GM21447 (cell line): ENCODE measurements around the gene ZNF500.

ENCODE experiments used
- ATAC-seq: cut with Tn5 transposase; IDR thresholded peaks from one replicate; pipeline ENCODE4 v1.9.1; 2021; ENCODE audit not compliant: unreplicated experiment

The ZNF500 gene

DNA sequence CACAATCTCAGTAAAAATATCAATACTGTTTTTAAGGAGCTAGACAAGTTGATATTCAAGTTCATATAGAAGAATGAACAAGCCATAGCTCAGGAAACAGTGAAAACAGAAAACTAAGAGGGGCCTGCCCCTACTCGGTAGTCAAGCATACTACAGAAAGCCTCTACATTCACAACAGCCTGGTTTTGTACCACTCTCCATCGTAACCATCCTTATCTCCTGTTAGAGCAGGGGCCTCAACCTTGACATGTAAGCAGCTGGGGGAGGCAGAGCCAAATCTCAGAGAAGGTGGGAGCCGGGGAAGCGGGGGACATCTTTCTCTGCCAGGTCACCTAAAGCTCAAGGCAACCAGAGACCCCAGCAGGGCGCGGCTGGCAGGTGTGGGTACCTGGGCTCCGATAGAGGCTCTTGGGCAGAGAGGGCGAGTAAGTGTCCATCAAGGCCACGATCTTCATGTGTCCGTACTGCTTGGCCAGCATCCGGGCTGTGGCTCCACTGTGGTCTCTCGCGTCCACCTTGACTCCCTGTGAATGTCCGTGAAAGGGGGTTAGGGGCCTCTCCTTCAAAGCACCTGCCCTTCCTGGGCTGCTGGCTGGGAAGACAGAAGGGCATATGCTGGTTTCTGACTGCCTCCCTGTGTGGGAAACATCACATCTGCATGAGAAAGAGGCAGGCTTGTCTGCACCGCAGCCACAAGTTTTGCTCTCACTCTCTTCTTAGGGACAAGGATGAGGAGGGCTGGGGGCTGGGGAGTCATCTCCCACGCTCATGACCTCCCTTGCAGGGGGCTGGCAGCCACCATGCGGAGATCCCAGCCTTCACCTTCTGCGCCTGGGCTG lies 53.1 kb downstream of the ZNF500 start:
- no peak for ATAC-seq

DNA sequence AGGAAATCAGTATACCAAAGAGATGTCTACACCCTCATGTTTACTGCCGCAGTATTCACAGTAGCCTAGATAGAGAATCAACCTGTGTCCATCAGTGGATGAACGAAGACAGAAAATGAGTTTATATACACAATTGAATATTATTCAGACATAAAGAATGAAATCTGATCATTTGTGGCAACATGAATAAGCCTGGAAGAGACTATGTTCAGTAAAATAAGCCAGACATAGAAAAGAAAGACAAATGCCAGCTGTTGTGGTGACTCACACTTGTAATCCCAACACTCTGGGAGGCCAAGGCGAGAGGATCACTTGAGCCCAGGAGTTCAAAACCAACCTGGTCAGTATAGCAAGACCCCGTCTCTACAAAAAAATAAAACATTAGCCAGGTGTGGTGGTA lies 57.5 kb downstream of the ZNF500 start:
- ATAC-seq, result no peak

DNA sequence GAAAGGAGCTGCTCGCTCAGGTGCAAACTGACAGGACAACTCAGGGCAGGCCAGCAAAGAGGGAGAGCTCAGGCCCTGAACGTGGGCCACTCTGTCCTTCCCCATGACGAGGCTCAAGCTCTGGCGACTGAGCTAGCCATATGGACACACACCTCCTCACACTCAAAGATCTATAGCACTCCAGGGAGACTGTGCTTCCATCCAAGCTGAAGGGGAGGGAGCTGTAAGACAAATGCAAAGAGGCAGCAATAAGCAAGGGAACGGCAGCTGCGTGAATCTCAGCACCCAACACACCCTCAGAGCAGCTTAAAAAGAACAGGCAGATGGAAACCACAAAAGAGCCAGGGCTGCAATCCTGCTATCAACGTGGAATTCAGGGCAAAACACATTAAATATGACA lies 60.1 kb downstream of the ZNF500 start:
- no peak for ATAC-seq

DNA sequence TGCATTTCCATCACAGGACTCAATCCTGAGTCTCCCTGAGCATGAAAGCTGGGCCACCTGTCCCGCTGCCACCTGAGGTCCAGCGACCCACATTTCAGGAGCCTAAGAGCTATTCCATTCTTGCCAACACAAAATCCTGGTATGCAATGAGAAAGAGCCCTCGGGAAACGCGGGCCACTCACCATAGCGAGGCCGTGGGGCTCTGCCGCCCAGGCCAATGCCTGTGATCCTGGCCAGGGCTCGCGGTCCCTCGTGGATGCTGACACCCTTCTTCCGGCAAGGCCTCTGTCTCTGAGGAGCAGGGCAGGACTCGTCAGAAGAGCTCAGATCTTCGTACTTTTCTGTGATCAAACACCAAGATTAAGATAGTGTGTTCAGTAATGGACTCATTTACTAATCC lies 62.0 kb downstream of the ZNF500 start:
- ATAC-seq, result no peak

DNA sequence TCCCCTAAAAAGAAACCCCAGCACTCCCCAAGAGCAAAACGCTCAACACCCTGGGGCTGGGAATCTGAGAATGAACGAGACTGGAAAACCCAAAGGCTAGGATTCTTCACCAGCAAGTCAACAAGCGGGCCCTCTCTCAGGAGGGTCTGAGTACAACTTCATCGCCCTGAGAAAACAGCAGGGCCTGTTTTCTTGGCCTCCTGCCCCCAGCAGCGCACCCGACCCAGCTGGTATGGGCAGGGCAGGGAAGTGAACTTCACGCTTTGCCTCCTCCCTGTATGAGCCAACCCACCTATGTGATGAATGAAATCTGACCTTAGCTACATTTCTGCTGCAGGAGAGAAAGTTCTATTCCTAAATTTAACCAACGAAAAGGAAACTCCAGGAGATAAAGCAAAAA lies 62.5 kb downstream of the ZNF500 start:
- ATAC-seq, result no peak

DNA sequence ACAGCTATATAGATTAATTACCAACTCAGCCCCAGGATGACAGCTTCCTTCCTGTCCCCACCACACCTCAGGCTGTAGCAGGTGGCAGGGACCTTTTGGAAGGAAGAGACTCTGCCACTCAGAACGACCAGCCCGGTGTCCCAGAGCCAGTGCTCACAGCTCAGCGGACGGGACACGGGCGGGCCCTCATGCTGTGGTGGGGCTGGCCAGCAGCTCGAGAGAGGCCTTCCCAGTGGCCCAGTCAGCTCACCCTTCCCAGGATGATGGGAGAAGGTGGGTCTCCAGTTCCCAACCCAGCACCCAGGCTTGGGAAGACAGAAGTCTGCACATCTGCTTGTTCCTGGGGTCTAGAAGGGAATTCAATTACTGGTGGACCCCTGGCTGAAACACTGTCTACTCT lies 63.1 kb downstream of the ZNF500 start:
- ATAC-seq, result no peak

DNA sequence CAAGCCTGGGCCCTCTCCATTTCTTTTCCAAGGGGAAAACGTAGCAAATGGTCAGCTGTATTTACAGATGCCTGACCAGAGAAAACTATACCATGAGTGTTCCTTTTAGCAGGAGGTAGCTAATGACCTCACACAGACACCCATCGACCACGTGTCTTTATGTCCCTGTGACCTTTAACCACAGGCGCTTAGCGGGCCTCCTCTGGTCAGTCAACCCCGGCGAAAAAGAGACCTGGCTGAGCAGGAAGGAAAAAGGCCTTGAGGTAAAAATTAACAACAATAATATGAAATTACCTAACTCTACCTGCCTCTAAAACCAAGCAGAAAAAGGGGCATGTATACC lies 64.5 kb downstream of the ZNF500 start:
- ATAC-seq, result no peak

DNA sequence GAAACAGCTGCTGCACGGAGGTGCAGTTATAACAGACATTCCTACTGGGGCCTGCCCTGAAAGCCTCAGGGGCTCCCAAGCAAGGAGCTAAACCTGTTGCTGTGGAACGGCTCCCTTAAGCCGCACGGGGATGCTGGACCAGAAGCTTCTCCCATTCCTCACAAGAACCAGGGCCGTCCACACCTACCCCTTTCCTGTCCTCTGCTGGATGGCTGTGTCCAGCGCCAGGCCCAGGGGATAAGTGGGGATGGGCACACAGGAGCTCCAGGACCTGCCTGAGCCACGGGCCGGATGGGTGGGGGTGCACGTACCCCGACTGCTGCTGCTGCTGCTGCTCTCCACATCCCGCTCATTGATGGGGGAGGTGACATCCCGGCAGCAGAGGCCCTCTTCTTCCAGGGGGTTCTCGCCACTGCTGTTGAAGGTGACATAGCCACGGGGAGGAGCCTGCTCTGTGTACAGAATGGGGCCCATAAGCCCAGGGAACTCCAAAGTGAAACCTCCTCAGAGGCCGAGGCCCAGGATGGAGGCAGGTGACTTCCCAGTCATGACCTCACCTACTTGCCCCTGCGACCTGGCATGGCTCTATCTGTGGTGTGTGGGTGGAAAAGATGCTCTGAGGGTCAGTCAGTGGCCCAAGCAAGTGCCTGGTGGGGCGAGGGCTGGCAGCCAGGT lies 65.0 kb downstream of the ZNF500 start:
- no peak for ATAC-seq

DNA sequence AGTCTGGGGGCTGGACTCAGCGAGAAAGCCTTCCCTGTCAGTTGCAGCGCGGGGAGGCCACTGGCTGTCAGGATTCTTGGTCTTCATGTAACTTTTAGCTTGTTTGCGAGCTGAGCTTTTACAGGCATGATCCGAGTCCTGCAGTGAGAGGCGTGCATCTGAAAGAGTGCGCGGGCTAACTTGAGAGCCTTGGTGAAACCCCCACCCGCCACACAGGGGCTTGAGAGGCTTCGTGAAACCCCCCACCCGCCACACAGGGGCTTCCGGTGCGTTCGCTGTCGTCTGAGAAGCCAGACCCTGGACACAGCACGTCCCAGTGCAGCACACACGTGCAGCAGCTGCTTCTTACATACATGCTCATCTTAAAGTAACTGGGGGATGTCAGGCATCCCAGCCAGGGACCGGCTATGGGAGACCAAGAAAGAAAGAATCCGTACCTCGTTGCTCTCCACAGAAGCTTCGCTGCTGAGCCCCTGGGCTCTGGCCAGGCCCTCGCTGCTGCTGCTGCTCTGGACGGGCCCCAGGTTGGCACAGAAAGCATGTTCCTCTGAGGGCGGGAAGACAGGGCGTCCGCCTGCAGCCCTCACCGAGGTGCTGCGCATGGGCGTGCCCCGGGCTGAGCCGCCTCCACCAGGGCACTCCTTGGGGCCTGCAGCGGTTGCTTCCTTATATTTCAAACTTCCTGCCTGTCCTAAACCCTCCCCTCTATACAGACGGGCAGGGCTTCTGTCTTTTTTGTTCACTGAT lies 65.8 kb downstream of the ZNF500 start:
- ATAC-seq, result no peak

DNA sequence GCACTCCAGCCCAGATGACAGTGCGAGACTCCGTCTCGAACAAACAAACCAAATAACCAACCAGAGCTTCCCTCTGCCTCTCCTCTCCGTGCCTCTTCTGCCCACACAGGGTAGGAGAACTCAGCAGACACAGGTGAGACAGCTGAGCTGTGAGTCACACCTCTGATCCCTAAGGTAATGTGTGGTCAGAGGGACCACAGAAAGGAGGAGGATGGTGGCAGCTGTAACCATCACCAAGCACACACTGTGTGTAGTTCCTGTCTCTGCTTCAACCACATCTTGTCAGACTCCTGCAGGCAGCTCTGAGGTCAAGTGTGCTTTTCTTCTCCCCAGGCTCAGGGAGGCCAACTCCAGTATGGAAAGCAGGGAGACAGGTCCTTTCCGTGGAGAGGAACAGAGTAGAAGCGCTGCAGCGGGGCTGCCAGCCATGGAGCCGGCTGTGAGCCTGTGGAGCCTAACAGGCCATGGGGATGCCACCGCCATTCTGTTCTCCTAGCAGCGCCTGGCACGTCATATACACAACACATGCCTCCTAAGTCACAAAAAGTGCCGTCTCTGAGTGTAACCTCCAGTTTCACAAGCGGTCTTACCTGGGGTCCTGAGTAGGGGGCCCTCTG lies 66.5 kb downstream of the ZNF500 start:
- ATAC-seq, result no peak

DNA sequence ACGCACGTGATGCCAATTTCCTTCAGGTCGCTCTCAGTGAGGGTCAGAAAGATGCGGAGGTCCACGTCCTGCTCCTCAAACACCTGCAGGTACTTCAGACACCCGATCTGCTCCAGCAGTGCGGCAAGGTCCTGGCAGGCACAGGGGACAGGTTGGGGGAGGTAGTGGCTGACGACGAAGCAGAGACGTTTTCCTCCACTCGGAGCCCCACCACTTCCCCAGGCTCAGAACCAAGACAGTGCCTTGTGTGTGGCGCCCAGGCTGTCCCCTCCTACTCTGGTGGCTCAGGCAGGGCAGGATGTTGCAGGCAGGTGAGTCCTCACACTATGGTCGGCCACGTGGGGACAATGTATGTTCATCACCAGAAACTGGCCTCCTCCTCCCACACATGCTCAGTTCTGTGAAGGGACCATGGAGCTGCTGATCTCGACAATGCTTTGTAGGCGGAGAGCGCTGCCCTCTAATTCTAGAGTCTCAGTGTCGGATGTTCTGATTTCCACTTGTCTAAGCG lies 67.9 kb downstream of the ZNF500 start:
- ATAC-seq, result no peak

DNA sequence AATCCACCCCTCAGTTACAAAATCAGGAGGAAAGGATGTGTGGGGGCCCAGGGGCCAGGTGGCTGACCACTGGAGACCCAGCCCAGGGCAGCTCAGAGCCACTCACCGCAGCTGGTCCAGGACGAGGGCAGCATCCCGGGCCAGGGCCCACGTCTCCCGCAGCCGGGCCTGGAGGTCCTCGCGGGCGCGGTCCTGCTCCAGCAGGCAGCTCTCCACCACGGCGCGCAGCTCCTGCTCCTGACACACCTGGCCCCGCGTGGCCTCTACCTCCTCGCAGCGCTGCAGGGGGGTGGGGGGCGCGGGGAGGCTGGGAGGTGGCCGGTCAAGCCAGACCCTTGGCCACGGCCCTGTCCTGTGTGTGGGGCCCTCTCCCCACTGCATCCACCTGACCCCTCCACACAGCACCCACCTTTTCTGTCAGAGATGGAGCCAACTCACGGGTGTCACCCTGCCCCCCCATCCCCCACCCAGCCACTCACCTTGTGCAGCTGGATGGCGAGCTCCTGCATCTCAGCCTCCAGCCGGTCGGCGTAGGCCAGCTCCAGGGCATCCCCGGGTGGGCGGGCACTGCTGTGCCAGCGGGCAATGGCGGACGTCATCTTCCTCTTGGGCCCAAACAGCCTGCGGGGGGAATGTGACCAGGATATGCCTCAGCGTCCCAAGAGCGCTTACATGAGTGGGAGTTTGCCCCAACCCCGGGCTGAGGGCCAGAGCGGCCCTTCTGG lies 68.5 kb downstream of the ZNF500 start:
- ATAC-seq, result no peak
